ENCODE measurements around the gene ZNF211. TPM values are rescaled to one million over a fixed set of nuclear protein-coding genes. Genes with fewer than 3 reads are reported as not detected.

The ZNF211 gene
- total RNA-seq (2022; extraction: Qiagen RNA extraction): 5.0 to 7.6 TPM (median 5.9 TPM) in 5 replicates

DNA sequence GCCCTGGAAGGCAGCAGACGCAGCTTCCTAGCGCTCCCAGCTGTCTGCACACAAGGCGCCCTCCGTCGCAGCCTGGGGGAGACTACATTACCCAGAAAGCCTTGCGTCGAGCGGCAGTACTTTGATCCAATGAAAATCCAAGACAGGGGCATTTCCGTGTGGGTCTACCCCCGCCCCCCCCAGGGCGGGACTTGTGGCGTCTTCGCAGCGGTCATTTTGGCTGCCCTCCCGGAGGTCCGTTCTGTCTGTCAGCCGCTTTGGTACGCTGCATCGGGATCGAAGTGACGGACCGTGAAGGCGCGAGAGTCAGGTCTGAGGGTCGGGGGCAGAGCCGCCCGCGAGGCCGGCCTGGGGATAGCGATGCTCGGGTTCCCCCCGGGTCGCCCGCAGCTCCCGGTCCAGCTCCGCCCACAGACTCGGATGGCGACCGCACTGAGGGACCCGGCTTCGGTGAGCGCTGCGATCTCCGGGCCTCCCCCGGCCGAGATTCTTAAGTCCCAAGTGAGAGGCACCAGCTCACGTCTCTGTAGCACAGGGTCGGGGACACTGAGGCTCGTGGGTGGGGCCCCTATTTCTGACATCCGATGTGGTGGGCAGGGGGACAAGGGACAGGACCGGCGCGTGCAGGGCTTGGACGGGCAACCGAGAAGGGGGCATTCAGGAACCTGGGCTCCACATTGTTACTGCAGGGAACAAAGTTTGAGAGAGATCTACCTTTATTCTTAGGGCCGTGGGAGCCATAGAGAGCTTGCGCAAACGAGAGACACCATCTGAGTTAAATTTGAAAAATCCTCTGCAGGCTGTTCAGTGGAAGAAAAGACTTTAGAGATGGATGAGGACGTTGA lies at the start of gene ZNF211:
Gene ZNF211, plus strand, starts transcription at position 182 of the 845 bp plus-strand sequence. Its CDS starts 179 bp downstream, at position 361.

DNA sequence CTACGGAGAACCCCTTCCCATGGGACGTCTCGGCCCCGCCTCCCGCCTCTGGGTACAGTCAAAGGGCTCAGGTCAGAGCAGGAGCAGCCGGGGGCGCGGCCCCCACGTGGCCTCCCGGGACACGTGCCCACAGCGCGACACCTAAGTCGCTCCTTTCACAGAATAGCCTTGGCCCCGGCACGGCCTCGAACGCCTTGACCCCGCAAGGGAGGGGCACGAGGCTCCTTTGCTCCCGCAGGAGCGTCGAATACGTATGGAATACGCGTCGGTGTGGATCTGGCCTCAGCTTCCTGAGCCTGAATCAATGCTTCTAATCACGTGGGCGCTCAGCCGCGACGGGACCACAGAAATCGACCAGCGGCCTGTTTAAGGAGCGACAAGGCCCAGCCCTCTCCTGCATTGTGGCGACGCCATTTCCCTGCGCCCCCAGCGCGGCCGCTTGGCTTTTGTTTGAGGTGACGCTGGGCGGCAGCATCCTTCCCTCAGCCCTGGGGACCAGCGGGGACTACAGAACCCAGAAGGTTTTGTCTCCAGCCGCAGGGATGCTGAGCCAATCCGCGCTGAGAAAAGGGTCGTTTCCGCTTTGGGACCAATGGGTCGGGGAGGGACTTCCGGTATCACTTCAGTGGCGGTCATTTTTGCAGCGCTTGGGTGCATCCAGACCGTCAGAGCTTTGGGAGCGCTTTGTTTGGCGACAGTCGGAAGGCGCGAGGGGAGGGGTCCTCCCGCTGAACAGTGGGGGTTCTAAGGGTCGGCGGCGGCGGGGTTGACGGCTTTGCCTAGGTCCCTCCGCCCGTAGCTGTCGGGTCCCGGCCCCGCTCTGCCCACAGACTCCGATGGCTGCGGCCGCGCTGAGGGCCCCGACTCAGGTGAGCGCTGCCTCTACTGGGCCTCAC lies 49.2 kb upstream of the ZNF211 start, which contains the start of gene ZIK1:
Gene ZIK1, plus strand, starts transcription at position 625 of the 896 bp plus-strand sequence. Its CDS starts 212 bp downstream, at position 837.

DNA sequence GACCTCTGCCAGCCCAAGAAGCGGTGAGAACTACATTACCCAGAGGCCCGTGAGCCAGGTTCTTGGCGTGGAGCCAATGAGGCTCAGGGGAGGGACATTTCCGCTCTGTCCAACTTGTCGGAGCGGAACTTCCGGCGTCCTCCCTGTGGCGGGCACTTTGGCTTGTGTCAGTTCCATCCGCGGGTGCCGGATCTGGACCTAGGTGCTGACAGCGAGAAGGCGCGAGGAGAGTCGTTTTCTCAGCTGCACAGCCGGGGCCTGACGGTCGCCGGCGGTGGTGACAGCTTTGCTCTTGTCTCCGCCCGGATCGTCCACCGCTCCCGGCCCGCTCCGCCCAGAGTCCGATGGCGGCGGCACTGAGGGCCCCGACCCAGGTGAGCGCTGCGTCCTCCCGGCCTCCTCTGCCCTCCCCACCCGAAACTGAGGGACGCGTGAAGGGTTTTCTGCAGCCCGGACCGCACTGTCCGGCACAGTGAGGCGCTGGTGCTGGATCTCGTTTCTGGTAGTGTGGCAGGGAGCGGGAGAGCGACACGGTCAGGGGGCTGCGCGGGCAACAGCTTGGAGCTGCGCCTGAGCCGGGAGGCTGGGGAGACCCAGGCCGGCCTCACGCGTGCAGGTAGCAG lies 33.1 kb upstream of the ZNF211 start, which contains the start of gene ZNF530:
Gene ZNF530, plus strand, starts transcription at position 125 of the 623 bp plus-strand sequence. CDS start 4,461 bp downstream, outside the sequence.

DNA sequence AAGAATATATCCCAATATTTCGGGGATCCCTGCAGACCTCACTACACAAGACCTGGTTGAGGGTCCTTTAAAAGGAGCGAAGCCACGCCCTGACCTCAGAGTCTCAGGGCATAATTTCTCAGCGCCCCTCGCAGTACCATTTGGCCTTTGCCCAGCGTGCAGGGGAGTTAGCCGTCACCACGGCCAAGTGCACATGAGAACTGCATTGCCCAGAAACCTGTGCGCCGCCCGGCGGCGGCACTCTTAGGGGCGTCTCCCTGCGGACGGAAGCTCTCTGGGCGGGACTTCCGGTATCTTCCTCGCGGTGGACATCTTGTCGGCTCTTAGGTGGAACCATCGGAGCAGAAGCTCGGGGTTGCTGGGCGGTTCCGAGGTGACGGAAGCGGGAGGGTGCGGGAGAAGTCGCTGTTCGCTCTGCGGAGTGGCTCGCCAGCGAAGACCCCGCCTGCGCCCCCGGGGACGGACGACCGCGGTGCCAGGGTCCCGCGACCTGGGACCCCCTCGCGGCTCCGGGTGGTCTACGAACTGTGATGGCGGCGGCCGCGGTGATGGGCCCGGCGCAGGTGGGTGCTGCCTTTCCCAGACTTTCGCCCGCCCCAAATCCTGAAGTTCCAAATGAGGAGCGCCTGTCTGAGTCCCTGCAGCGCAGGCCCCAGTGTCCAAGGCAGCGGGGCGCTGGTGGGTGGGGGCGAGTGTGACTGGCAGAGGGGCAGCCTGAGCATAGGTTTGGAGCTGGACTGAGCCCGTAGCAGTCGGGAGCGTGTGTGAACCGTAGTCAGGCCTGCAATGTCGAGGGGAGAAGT lies 18.8 kb upstream of the ZNF211 start, which contains the start of gene ZNF134:
Gene ZNF134, plus strand, starts transcription at position 302 of the 803 bp plus-strand sequence. CDS start 5,227 bp downstream, outside the sequence.

DNA sequence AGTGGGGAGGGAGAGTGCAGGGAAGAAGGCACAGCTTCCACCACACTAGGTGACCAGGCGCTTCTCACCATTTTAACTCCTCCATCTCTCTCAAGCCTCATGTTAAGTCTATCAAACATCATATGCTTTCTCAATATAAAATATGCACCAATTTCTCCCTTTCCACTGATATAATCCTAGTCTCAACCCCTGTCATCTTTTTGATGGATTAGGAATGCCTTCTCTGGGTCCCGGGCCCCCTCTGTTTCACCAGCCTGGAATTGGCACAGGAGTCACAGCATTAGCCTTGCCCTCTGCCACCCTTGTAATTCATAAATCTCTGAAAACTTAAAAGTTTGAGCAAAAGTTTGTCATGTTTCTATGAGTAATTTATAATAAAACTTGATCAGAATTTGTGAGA lies 35.7 kb downstream of the ZNF211 start, which contains the start of gene ZSCAN4:
Gene ZSCAN4, plus strand, starts transcription at position 301 of the 400 bp plus-strand sequence. CDS start 7,211 bp downstream, outside the sequence.

Other genes with a start within 250 kb of the ZNF211 start
- 3.2 to 5.6 TPM (median 4.0 TPM) in 5 replicates for gene ZNF548, start 243.3 kb upstream of the ZNF211 start, total RNA-seq (2022; extraction: Qiagen RNA extraction)
- gene ZNF17, start 222.0 kb upstream of the ZNF211 start, total RNA-seq (2022; extraction: Qiagen RNA extraction): 4.2 to 7.7 TPM (median 5.6 TPM) in 5 replicates
- gene ZNF749, start 197.8 kb upstream of the ZNF211 start, total RNA-seq (2022; extraction: Qiagen RNA extraction): 12.6 to 16.4 TPM (median 15.3 TPM) in 5 replicates
- 0.05 to 0.08 TPM (median 0.06 TPM) in 4 of 5 replicates, not detected in the other for gene VN1R1, start 176.0 kb upstream of the ZNF211 start, total RNA-seq (2022; extraction: Qiagen RNA extraction)
- 1.0 to 2.9 TPM (median 1.4 TPM) in 5 replicates for gene ZNF772, start 155.6 kb upstream of the ZNF211 start, total RNA-seq (2022; extraction: Qiagen RNA extraction)
- 6.1 to 7.8 TPM (median 6.5 TPM) in 5 replicates for gene ZNF419, start 145.4 kb upstream of the ZNF211 start, total RNA-seq (2022; extraction: Qiagen RNA extraction)
- 4.4 to 7.4 TPM (median 4.7 TPM) in 5 replicates for gene ZNF773, start 133.2 kb upstream of the ZNF211 start, total RNA-seq (2022; extraction: Qiagen RNA extraction)
- 1.3 to 2.2 TPM (median 1.7 TPM) in 5 replicates for gene ZNF549, start 105.8 kb upstream of the ZNF211 start, total RNA-seq (2022; extraction: Qiagen RNA extraction)
- 2.1 to 4.0 TPM (median 3.6 TPM) in 5 replicates for gene ZNF550, start 73.3 kb upstream of the ZNF211 start, total RNA-seq (2022; extraction: Qiagen RNA extraction)
- 3.6 to 4.9 TPM (median 4.5 TPM) in 5 replicates for gene ZNF416, start 54.3 kb upstream of the ZNF211 start, total RNA-seq (2022; extraction: Qiagen RNA extraction)
- 0.03 TPM in 1 of 5 replicates, not detected in the others for gene ZIK1, start 49.0 kb upstream of the ZNF211 start, total RNA-seq (2022; extraction: Qiagen RNA extraction)
- gene ZNF530, start 33.3 kb upstream of the ZNF211 start, total RNA-seq (2022; extraction: Qiagen RNA extraction): 4.6 to 5.8 TPM (median 4.7 TPM) in 5 replicates
- 6.8 to 9.3 TPM (median 8.4 TPM) in 5 replicates for gene ZNF134, start 18.9 kb upstream of the ZNF211 start, total RNA-seq (2022; extraction: Qiagen RNA extraction)
- not detected in 5 replicates for gene ZSCAN4, start 35.8 kb downstream of the ZNF211 start, total RNA-seq (2022; extraction: Qiagen RNA extraction)
- 4.3 to 6.1 TPM (median 5.5 TPM) in 5 replicates for gene ZNF551, start 48.8 kb downstream of the ZNF211 start, total RNA-seq (2022; extraction: Qiagen RNA extraction)
- not detected in 5 replicates for gene ZNF154, start 76.0 kb downstream of the ZNF211 start, total RNA-seq (2022; extraction: Qiagen RNA extraction)
- 0.84 to 1.2 TPM (median 0.98 TPM) in 5 replicates for gene ZNF671, start 94.5 kb downstream of the ZNF211 start, total RNA-seq (2022; extraction: Qiagen RNA extraction)
- 4.3 to 6.3 TPM (median 5.8 TPM) in 5 replicates for gene ZNF776, start 113.6 kb downstream of the ZNF211 start, total RNA-seq (2022; extraction: Qiagen RNA extraction)
- gene ZNF586, start 136.5 kb downstream of the ZNF211 start, total RNA-seq (2022; extraction: Qiagen RNA extraction): 5.8 to 8.1 TPM (median 6.8 TPM) in 5 replicates
- 4.2 to 6.7 TPM (median 5.7 TPM) in 5 replicates for gene ZNF552, start 181.7 kb downstream of the ZNF211 start, total RNA-seq (2022; extraction: Qiagen RNA extraction)
- 6.6 to 10.8 TPM (median 6.9 TPM) in 5 replicates for gene ZNF587B, start 197.1 kb downstream of the ZNF211 start, total RNA-seq (2022; extraction: Qiagen RNA extraction)
- gene ZNF587, start 216.7 kb downstream of the ZNF211 start, total RNA-seq (2022; extraction: Qiagen RNA extraction): 5.2 to 8.3 TPM (median 6.1 TPM) in 5 replicates